ENCODE data around the gene ORC6. TPM values are rescaled to one million over a fixed set of nuclear protein-coding genes. Genes with fewer than 3 reads are reported as not detected.

The ORC6 gene
- total and polyA plus RNA-seq, 9 of the 15 experiments (the other 6 are each of a cell fraction or from before 2014, with no cell fraction given) = 18.7 to 71.4 (median 47.0) TPM

DNA sequence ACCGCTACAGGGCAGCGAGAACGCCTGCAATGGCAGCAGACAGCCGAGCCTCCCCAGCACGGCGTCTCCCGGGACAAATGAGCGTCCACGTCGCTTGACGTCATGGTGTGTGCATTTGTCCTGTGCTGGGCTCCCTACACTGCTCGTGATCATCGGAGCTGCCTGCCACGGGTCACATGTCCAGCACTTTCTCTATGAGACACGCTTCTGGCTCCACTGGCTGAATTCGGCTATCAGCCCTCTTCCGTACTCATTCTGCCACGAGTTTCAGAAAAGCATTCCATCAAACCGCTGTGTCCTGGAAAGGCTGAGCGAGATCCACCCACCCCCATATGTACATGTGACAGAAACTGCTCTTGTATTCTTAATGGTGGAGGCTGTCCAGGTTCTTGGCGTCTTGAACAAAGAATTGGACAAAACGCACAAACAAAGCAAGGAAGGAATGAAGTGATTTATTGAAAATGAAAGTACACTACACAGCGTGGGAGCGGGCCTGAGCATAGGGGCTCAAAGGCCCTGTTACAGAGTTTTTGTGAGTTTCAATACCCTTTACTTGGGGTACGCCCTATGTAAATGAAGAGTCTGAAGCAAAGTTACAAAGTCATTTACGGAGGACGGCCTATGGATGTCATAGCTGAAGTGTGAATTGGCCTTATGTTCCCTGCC lies 39.7 kb upstream of the ORC6 start (continued):
- no peak for TF ChIP-seq NCOA2 (IDR thresholded peaks at IDR 0.05; ENCODE audit: partially characterized antibody in 2 of 2)
- TF ChIP-seq ZFX (CRISPR knock-in tag; IDR thresholded peaks at IDR 0.05) = no peak
- TF ChIP-seq ZFP30 (CRISPR knock-in tag; IDR thresholded peaks at IDR 0.05; ENCODE audit: borderline replicate concordance) = no peak
- no peak for TF ChIP-seq KDM2B (CRISPR knock-in tag; IDR thresholded peaks at IDR 0.05)
- TF ChIP-seq DDX20 (tag; IDR thresholded peaks at IDR 0.05; ENCODE audit: low read depth) = no peak
- no peak for TF ChIP-seq NR3C1 (CRISPR knock-in tag; IDR thresholded peaks at IDR 0.05)
- TF ChIP-seq NUFIP1 (IDR thresholded peaks at IDR 0.05; ENCODE audit: partially characterized antibody) = no peak
- no peak for TF ChIP-seq ZC3H4 (CRISPR knock-in tag; IDR thresholded peaks at IDR 0.05; ENCODE audit: borderline replicate concordance)
- no peak for TF ChIP-seq GABPA (tag; conservative IDR thresholded peaks at IDR 0.05; ENCODE audit: low read depth)
- TF ChIP-seq, protein P1, sequence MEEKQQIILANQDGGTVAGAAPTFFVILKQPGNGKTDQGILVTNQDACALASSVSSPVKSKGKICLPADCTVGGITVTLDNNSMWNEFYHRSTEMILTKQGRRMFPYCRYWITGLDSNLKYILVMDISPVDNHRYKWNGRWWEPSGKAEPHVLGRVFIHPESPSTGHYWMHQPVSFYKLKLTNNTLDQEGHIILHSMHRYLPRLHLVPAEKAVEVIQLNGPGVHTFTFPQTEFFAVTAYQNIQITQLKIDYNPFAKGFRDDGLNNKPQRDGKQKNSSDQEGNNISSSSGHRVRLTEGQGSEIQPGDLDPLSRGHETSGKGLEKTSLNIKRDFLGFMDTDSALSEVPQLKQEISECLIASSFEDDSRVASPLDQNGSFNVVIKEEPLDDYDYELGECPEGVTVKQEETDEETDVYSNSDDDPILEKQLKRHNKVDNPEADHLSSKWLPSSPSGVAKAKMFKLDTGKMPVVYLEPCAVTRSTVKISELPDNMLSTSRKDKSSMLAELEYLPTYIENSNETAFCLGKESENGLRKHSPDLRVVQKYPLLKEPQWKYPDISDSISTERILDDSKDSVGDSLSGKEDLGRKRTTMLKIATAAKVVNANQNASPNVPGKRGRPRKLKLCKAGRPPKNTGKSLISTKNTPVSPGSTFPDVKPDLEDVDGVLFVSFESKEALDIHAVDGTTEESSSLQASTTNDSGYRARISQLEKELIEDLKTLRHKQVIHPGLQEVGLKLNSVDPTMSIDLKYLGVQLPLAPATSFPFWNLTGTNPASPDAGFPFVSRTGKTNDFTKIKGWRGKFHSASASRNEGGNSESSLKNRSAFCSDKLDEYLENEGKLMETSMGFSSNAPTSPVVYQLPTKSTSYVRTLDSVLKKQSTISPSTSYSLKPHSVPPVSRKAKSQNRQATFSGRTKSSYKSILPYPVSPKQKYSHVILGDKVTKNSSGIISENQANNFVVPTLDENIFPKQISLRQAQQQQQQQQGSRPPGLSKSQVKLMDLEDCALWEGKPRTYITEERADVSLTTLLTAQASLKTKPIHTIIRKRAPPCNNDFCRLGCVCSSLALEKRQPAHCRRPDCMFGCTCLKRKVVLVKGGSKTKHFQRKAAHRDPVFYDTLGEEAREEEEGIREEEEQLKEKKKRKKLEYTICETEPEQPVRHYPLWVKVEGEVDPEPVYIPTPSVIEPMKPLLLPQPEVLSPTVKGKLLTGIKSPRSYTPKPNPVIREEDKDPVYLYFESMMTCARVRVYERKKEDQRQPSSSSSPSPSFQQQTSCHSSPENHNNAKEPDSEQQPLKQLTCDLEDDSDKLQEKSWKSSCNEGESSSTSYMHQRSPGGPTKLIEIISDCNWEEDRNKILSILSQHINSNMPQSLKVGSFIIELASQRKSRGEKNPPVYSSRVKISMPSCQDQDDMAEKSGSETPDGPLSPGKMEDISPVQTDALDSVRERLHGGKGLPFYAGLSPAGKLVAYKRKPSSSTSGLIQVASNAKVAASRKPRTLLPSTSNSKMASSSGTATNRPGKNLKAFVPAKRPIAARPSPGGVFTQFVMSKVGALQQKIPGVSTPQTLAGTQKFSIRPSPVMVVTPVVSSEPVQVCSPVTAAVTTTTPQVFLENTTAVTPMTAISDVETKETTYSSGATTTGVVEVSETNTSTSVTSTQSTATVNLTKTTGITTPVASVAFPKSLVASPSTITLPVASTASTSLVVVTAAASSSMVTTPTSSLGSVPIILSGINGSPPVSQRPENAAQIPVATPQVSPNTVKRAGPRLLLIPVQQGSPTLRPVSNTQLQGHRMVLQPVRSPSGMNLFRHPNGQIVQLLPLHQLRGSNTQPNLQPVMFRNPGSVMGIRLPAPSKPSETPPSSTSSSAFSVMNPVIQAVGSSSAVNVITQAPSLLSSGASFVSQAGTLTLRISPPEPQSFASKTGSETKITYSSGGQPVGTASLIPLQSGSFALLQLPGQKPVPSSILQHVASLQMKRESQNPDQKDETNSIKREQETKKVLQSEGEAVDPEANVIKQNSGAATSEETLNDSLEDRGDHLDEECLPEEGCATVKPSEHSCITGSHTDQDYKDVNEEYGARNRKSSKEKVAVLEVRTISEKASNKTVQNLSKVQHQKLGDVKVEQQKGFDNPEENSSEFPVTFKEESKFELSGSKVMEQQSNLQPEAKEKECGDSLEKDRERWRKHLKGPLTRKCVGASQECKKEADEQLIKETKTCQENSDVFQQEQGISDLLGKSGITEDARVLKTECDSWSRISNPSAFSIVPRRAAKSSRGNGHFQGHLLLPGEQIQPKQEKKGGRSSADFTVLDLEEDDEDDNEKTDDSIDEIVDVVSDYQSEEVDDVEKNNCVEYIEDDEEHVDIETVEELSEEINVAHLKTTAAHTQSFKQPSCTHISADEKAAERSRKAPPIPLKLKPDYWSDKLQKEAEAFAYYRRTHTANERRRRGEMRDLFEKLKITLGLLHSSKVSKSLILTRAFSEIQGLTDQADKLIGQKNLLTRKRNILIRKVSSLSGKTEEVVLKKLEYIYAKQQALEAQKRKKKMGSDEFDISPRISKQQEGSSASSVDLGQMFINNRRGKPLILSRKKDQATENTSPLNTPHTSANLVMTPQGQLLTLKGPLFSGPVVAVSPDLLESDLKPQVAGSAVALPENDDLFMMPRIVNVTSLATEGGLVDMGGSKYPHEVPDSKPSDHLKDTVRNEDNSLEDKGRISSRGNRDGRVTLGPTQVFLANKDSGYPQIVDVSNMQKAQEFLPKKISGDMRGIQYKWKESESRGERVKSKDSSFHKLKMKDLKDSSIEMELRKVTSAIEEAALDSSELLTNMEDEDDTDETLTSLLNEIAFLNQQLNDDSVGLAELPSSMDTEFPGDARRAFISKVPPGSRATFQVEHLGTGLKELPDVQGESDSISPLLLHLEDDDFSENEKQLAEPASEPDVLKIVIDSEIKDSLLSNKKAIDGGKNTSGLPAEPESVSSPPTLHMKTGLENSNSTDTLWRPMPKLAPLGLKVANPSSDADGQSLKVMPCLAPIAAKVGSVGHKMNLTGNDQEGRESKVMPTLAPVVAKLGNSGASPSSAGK (IDR thresholded peaks at IDR 0.05) = peak; percentile 64
- no peak for TF ChIP-seq ZSCAN32 (CRISPR knock-in tag; IDR thresholded peaks at IDR 0.05)
- peak; percentile 62; the same call in 1 of the 2 replicates for TF ChIP-seq L3MBTL2 (IDR thresholded peaks at IDR 0.05)
- no peak for TF ChIP-seq POLR3G (IDR thresholded peaks at IDR 0.05; ENCODE audit: extremely low read depth, insufficient read length, insufficient replicate concordance)
- TF ChIP-seq, protein P2, sequence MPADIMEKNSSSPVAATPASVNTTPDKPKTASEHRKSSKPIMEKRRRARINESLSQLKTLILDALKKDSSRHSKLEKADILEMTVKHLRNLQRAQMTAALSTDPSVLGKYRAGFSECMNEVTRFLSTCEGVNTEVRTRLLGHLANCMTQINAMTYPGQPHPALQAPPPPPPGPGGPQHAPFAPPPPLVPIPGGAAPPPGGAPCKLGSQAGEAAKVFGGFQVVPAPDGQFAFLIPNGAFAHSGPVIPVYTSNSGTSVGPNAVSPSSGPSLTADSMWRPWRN (IDR thresholded peaks at IDR 0.05; ENCODE audit: low read depth) = no peak
- TF ChIP-seq TAF7 (tag; IDR thresholded peaks at IDR 0.05) = no peak
- TF ChIP-seq, protein P3, sequence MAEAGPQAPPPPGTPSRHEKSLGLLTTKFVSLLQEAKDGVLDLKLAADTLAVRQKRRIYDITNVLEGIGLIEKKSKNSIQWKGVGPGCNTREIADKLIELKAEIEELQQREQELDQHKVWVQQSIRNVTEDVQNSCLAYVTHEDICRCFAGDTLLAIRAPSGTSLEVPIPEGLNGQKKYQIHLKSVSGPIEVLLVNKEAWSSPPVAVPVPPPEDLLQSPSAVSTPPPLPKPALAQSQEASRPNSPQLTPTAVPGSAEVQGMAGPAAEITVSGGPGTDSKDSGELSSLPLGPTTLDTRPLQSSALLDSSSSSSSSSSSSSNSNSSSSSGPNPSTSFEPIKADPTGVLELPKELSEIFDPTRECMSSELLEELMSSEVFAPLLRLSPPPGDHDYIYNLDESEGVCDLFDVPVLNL (CRISPR knock-in tag; IDR thresholded peaks at IDR 0.05; ENCODE audit: low read depth) = no peak
